ENCODE results near the gene ZNF19.

The ZNF19 gene

GRCh38 chr16:71440669-71441347, 48.3 kb downstream of the ZNF19 start:
- H3K36me3 ChIP-seq (ENCODE audit: insufficient read depth, low read length): no peaks in the 10 kb centered on the region

DNA sequence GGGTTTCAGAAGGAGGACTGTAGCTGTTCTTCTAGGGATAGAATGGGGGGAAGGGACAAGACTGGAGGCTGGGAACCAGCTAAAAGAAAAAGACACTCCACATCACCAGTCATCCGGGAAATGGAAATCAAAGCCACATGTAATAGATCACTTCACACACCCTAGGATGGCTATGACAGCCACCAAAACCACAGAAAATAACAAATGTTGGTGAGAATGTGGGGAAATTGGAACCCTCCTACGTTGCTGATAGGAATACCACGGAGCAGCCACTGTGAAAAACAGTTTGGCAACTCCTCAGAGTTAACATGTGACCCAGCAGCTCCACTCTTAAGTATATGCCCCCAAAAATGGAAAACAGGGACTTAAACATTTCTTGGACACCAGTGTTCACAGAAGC, 49.6 kb downstream of the ZNF19 start:
- Histone ChIP-seq H3K27me3 (ENCODE audit: control insufficient read depth, insufficient read depth, low read length) (no peaks in the 10 kb centered on the region), H3K36me3 (ENCODE audit: insufficient read depth, low read length) (no peaks in the 10 kb centered on the region)

More at GRCh38 chr16:71440669-71441347, 48.3 kb downstream of the ZNF19 start:
- H3K4me1 ChIP-seq (ENCODE audit: control insufficient read depth, insufficient read depth, low read length): no peaks in the 10 kb centered on the region
- no peak overlapping the region for H3K4me3 ChIP-seq (ENCODE audit: low read length)
- H3K9me3 ChIP-seq (replicated peaks; ENCODE audit: low read length): peaks cover 4% of the 10 kb centered on the region
- H3K27me3 ChIP-seq (ENCODE audit: control insufficient read depth, insufficient read depth, low read length): no peaks in the 10 kb centered on the region
- no peak overlapping the region for H3K4me2 ChIP-seq (ENCODE audit: low read length)
- no peak overlapping the region for H3K9ac ChIP-seq (ENCODE audit: low read depth, low read length)

DNA sequence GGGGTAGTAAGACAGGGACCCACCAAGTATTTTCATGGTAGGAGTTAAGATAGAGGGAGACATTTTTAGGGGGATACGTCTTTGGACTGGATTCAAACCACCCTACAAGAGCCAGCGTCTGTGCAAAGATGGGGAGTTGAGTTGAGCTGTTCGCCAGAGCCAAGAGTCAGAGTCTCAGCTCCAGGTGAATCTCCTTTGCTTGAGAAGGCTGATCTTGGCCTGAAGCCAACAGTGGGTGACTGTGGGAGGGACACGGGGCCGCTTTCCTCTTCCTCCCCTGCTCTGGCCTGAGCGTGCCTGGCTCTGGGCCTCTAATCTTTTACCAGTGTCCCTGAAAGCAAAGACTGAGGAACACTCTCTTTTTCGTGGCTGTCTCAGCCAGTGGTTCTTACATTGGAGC, 52.7 kb downstream of the ZNF19 start:
- H3K4me2 ChIP-seq (ENCODE audit: low read length): no peak overlapping the region
- H3K9me3 ChIP-seq (replicated peaks; ENCODE audit: low read length): no peaks in the 10 kb centered on the region
- H3K4me1 ChIP-seq (ENCODE audit: control insufficient read depth, insufficient read depth, low read length): no peaks in the 10 kb centered on the region
- H3K4me3 ChIP-seq (ENCODE audit: low read length): no peak overlapping the region
- H3K36me3 ChIP-seq (ENCODE audit: insufficient read depth, low read length): no peaks in the 10 kb centered on the region
- H3K9ac ChIP-seq (ENCODE audit: low read depth, low read length): no peak overlapping the region
- H3K27me3 ChIP-seq (ENCODE audit: control insufficient read depth, insufficient read depth, low read length): no peaks in the 10 kb centered on the region

More for the DNA sequence above, 49.6 kb downstream of the ZNF19 start:
- H3K4me2 ChIP-seq (ENCODE audit: low read length): no peak overlapping the region
- H3K4me3 ChIP-seq (ENCODE audit: low read length): no peak overlapping the region
- H3K9me3 ChIP-seq (replicated peaks; ENCODE audit: low read length): peaks cover 4% of the 10 kb centered on the region
- H3K9ac ChIP-seq (ENCODE audit: low read depth, low read length): no peak overlapping the region
- H3K4me1 ChIP-seq (ENCODE audit: control insufficient read depth, insufficient read depth, low read length): no peaks in the 10 kb centered on the region

- H3K36me3 ChIP-seq (ENCODE audit: insufficient read depth, low read length): no peaks in the 10 kb centered on the region
- no peaks in the 10 kb centered on the region for H3K9me3 ChIP-seq (replicated peaks; ENCODE audit: low read length)
- no peaks in the 10 kb centered on the region for H3K4me1 ChIP-seq (ENCODE audit: control insufficient read depth, insufficient read depth, low read length)
- no peak overlapping the region for H3K9ac ChIP-seq (ENCODE audit: low read depth, low read length)
- no peaks in the 10 kb centered on the region for H3K27me3 ChIP-seq (ENCODE audit: control insufficient read depth, insufficient read depth, low read length)
- no peak overlapping the region for H3K4me2 ChIP-seq (ENCODE audit: low read length)
- no peak overlapping the region for H3K4me3 ChIP-seq (ENCODE audit: low read length)
Measured at GRCh38 chr16:71432906-71433305, 56.2 kb downstream of the ZNF19 start.

DNA sequence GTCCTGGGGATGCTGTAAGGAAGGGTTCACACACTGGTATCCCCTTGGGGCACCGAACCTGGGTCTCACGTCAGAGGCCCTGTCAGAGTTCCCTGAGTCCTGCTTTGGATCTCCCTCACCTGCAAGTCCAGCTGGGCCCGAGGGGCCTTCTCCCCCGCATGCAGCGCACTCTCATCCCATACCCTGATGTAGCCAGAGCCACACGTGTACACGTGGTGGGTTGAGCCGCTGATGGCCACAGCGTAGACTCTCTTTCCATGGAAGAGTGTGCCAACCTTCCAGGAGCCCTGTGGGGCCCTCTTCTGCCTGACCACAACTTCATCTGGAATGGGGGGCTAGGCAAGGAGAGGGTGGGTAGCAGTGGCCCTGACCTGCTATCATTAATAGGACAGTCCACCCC, 57.1 kb downstream of the ZNF19 start:
- Histone ChIP-seq H3K4me2 (ENCODE audit: low read length) (no peak overlapping the region), H3K4me1 (ENCODE audit: control insufficient read depth, insufficient read depth, low read length) (no peaks in the 10 kb centered on the region), H3K27me3 (ENCODE audit: control insufficient read depth, insufficient read depth, low read length) (no peaks in the 10 kb centered on the region), H3K4me3 (ENCODE audit: low read length) (no peak overlapping the region), H3K9ac (ENCODE audit: low read depth, low read length) (no peak overlapping the region), H3K9me3 (replicated peaks; ENCODE audit: low read length) (no peaks in the 10 kb centered on the region), H3K36me3 (ENCODE audit: insufficient read depth, low read length) (no peaks in the 10 kb centered on the region)

GRCh38 chr16:71431176-71431575, 57.9 kb downstream of the ZNF19 start:
- Histone ChIP-seq H3K4me3 (ENCODE audit: low read length) (no peak overlapping the region), H3K4me2 (ENCODE audit: low read length) (no peak overlapping the region), H3K9ac (ENCODE audit: low read depth, low read length) (no peak overlapping the region), H3K36me3 (ENCODE audit: insufficient read depth, low read length) (no peaks in the 10 kb centered on the region), H3K9me3 (replicated peaks; ENCODE audit: low read length) (no peaks in the 10 kb centered on the region), H3K4me1 (ENCODE audit: control insufficient read depth, insufficient read depth, low read length) (no peaks in the 10 kb centered on the region), H3K27me3 (ENCODE audit: control insufficient read depth, insufficient read depth, low read length) (no peaks in the 10 kb centered on the region)

GRCh38 chr16:71430744-71431143, 58.4 kb downstream of the ZNF19 start:
- no peaks in the 10 kb centered on the region for H3K9me3 ChIP-seq (replicated peaks; ENCODE audit: low read length)
- H3K4me3 ChIP-seq (ENCODE audit: low read length): no peak overlapping the region
- H3K27me3 ChIP-seq (ENCODE audit: control insufficient read depth, insufficient read depth, low read length): peaks cover 4% of the 10 kb centered on the region
- H3K4me1 ChIP-seq (ENCODE audit: control insufficient read depth, insufficient read depth, low read length): no peaks in the 10 kb centered on the region
- H3K4me2 ChIP-seq (ENCODE audit: low read length): no peak overlapping the region
- no peak overlapping the region for H3K9ac ChIP-seq (ENCODE audit: low read depth, low read length)
- H3K36me3 ChIP-seq (ENCODE audit: insufficient read depth, low read length): no peaks in the 10 kb centered on the region

DNA sequence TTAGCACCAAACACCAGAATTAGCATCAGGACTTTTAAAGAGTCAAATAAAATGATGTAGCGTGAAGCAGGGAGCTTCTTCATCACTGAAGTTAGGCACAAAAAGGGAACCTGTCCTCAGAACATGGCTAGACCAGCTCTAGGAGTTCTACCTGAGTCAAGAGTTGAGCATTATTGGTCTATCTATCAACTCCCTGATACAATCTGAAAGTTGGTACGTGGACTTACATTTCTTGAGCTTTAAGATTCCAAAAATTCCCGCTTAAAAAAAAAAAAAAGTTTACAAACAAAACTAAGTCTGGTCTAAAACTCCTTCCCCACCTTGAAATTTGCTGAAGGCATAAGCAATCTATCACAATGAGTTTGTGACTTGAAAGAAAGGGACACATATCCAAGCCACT, 59.5 kb downstream of the ZNF19 start:
- Histone ChIP-seq H3K4me1 (ENCODE audit: control insufficient read depth, insufficient read depth, low read length) (no peaks in the 10 kb centered on the region), H3K36me3 (ENCODE audit: insufficient read depth, low read length) (no peaks in the 10 kb centered on the region), H3K9ac (ENCODE audit: low read depth, low read length) (no peak overlapping the region), H3K4me2 (ENCODE audit: low read length) (no peak overlapping the region), H3K27me3 (ENCODE audit: control insufficient read depth, insufficient read depth, low read length) (peaks cover 14% of the 10 kb centered on the region), H3K9me3 (replicated peaks; ENCODE audit: low read length) (no peaks in the 10 kb centered on the region), H3K4me3 (ENCODE audit: low read length) (no peak overlapping the region)

GRCh38 chr16:71428883-71429282, 60.2 kb downstream of the ZNF19 start:
- no peaks in the 10 kb centered on the region for H3K9me3 ChIP-seq (replicated peaks; ENCODE audit: low read length)
- H3K36me3 ChIP-seq (ENCODE audit: insufficient read depth, low read length): no peaks in the 10 kb centered on the region
- no peaks in the 10 kb centered on the region for H3K4me1 ChIP-seq (ENCODE audit: control insufficient read depth, insufficient read depth, low read length)
- no peak overlapping the region for H3K4me2 ChIP-seq (ENCODE audit: low read length)
- H3K27me3 ChIP-seq (ENCODE audit: control insufficient read depth, insufficient read depth, low read length): peaks cover 21% of the 10 kb centered on the region
- H3K9ac ChIP-seq (ENCODE audit: low read depth, low read length): no peak overlapping the region
- H3K4me3 ChIP-seq (ENCODE audit: low read length): no peak overlapping the region

DNA sequence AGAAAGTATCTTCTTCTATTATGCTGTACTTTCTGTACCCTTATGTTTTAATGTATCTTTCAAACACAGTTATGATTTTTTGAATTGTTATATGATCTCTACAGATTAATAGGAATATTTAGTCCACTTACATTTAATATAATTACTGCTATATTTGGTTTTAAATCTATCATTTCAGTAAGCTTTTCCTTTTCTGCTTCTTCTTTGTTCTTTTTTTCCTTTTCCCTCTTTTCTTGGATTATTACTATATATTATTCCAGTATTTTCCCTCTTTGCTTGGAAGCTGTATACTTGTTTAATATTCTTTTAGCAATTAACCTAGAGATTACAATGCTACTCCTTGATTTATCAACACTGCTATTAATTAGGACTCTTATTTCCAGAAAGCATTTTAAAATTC, 60.7 kb downstream of the ZNF19 start:
- H3K4me3 ChIP-seq (ENCODE audit: low read length): no peak overlapping the region
- H3K36me3 ChIP-seq (ENCODE audit: insufficient read depth, low read length): no peaks in the 10 kb centered on the region
- no peaks in the 10 kb centered on the region for H3K4me1 ChIP-seq (ENCODE audit: control insufficient read depth, insufficient read depth, low read length)
- H3K4me2 ChIP-seq (ENCODE audit: low read length): no peak overlapping the region
- peaks cover 24% of the 10 kb centered on the region for H3K27me3 ChIP-seq (ENCODE audit: control insufficient read depth, insufficient read depth, low read length)
- no peaks in the 10 kb centered on the region for H3K9me3 ChIP-seq (replicated peaks; ENCODE audit: low read length)
- no peak overlapping the region for H3K9ac ChIP-seq (ENCODE audit: low read depth, low read length)

DNA sequence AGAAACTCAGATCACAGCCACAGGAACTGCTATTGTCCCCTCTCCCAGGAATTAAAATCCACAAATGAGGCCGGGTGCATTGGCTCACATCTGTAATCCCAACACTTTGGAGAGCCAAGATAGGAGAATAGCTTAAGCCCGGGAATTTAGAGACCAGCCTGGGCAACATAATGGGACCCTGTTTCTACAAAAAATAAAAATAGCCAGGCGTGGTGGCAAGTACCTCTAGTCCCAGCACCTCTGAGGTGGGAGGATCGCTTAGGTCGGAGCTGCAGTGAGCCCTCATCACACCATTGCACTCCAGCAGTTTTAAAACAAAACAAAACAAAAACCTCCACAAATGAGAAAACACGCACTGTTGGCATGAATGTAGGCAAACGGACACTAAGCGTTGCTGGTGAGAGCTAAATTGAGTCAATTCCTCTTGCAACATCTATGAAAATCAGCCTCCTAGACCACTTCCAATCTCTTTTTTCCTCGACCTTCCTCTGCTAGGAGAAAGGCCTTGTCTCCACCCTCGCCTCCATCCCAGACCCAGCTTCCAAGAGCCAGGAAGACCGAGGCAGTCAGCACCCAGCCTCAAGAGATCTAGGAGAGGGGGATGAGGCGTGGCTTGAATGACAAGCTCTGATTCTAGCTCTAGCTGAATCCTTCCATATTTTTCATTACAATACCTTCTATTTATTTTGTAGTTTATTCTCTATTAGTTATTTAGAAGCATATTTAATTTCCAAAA, 62.1 kb downstream of the ZNF19 start:
- no peaks in the 10 kb centered on the region for H3K9me3 ChIP-seq (replicated peaks; ENCODE audit: low read length)
- H3K27me3 ChIP-seq (ENCODE audit: control insufficient read depth, insufficient read depth, low read length): peaks cover 24% of the 10 kb centered on the region
- H3K4me3 ChIP-seq (ENCODE audit: low read length): no peak overlapping the region
- no peak overlapping the region for H3K4me2 ChIP-seq (ENCODE audit: low read length)
- no peak overlapping the region for H3K9ac ChIP-seq (ENCODE audit: low read depth, low read length)
- H3K4me1 ChIP-seq (ENCODE audit: control insufficient read depth, insufficient read depth, low read length): no peaks in the 10 kb centered on the region
- no peaks in the 10 kb centered on the region for H3K36me3 ChIP-seq (ENCODE audit: insufficient read depth, low read length)

All from skeletal muscle satellite cell (primary cell).